HCT116 (cell line): ENCODE measurements around the gene CHP2. TPM values are rescaled to one million over a fixed set of nuclear protein-coding genes. Genes with fewer than 3 reads are reported as not detected.

Source experiments
- ATAC-seq: fragments of 200-7000 bp; cut with Tn5 transposase; 2 replicates; pipeline ENCODE4 v1.9.1; 2020; ENCODE audit warnings: mild to moderate bottlenecking, moderate library complexity
- BruUV-seq: library from RNA; stranded (reverse); fragments of 400-500 nt; replicated peaks from 2 replicates; lab custom pipeline; 2021; lab: Mats Ljungman, UMichigan
- CTCF ChIA-PET: fragments of 300-600 bp; sonication (Branson Sonifier 250); formaldehyde crosslinking; loops from one replicate; lab custom pipeline; 2021; ENCODE audit warnings: antibody characterized with exemption; lab: Charles Lee
- POLR2A ChIA-PET: fragments of 300-600, 350-600 bp; sonication (Branson Sonifier 250); formaldehyde crosslinking; loops from one replicate; lab custom pipeline; 2021; ENCODE audit warnings: antibody characterized with exemption; lab: Charles Lee
- RAD21 ChIA-PET, 2 experiments: fragments of 300-600 bp; sonication (Branson Sonifier 250); formaldehyde crosslinking; loops; one replicate each; lab custom pipeline; 2023; ENCODE audit warnings: low total read pairs in 2 of 2; ENCODE audit not compliant: uncharacterized antibody in 2 of 2, unreplicated experiment in 2 of 2, low non-redundant PET in 1 of 2; lab: Charles Lee
- DNase-seq: peaks from one replicate; pipeline ENCODE4 v3.0.0-alpha.2; 2010; ENCODE audit warnings: low read depth, low spot score
- H2AFZ ChIP-seq: fragments of 200-600 bp; shearing (Covaris generic), sonication (generic); 2 replicates; pipeline ENCODE4 v1.6.1; 2017; ENCODE audit warnings: low read depth, mixed run types, mixed read lengths, antibody characterized with exemption, low read length; ENCODE audit not compliant: poor library complexity, severe bottlenecking
- H3K27ac ChIP-seq: 2 replicates; pipeline ENCODE4 v1.5.1; 2012; ENCODE audit warnings: low read depth, low read length
- H3K27me3 ChIP-seq: fragments of 200-600 bp; sonication (generic); 2 replicates; pipeline ENCODE4 v1.6.1; 2016; ENCODE audit warnings: mixed run types, low read length, mixed read lengths; ENCODE audit not compliant: insufficient read depth
- H3K36me3 ChIP-seq, 2 experiments: fragments of 200-500 bp in 1 of 2; fragments of 200-600 bp in 1 of 2; sonication (Bioruptor generic) in 1 of 2; sonication (generic) in 1 of 2; 2 replicates each; pipeline versions ENCODE4 v1.5.1 to v1.6.1; 2014 to 2016; ENCODE audit warnings: low read length in 2 of 2, inconsistent platforms in 1 of 2, mixed read lengths in 1 of 2, mixed run types in 1 of 2; ENCODE audit not compliant: insufficient read depth in 2 of 2, control insufficient read depth in 1 of 2
- H3K4me1 ChIP-seq, 2 experiments: fragments of 200-600 bp in 1 of 2; sonication (generic) in 1 of 2; 2 replicates each; pipeline versions ENCODE4 v1.5.1 to v1.6.1; 2012 to 2017; ENCODE audit warnings: low read length in 2 of 2, inconsistent platforms in 1 of 2, mild to moderate bottlenecking in 1 of 2, mixed read lengths in 1 of 2, mixed run types in 1 of 2, moderate library complexity in 1 of 2; ENCODE audit not compliant: insufficient read depth in 2 of 2, control insufficient read depth in 1 of 2
- H3K4me2 ChIP-seq: fragments of 200-600 bp; sonication (generic); 2 replicates; pipeline ENCODE4 v1.6.1; 2017; ENCODE audit warnings: mixed run types, low read length, mixed read lengths
- H3K4me3 ChIP-seq, 2 experiments: fragments of 200-600 bp in 1 of 2; sonication (generic) in 1 of 2; replicated peaks in 1 of 2; 2 replicates each; pipeline ENCODE4 v1.5.1; 2011 to 2016; ENCODE audit warnings: low read length in 2 of 2, control low read depth in 1 of 2, low read depth in 1 of 2, mild to moderate bottlenecking in 1 of 2, mixed read lengths in 1 of 2, mixed run types in 1 of 2
- H3K79me2 ChIP-seq: fragments of 200-600 bp; sonication (generic); 2 replicates; pipeline ENCODE4 v1.6.1; 2017; ENCODE audit warnings: mild to moderate bottlenecking, mixed run types, low read length, moderate library complexity, mixed read lengths; ENCODE audit not compliant: insufficient read depth
- H3K9ac ChIP-seq: fragments of 200-600 bp; sonication (generic); 2 replicates; pipeline ENCODE4 v1.6.1; 2016; ENCODE audit warnings: low read length, mixed read lengths
- H3K9me2 ChIP-seq: fragments of 200-600 bp; sonication (generic), shearing (Covaris generic); 2 replicates; pipeline ENCODE4 v1.6.1; 2017; ENCODE audit warnings: mixed run types, mild to moderate bottlenecking, moderate library complexity; ENCODE audit not compliant: insufficient read depth
- H3K9me3 ChIP-seq, 2 experiments: fragments of 200-500 bp in 1 of 2; fragments of 200-600 bp in 1 of 2; sonication (Bioruptor generic) in 1 of 2; sonication (generic) in 1 of 2; 2 replicates each; pipeline ENCODE4 v1.6.1; 2014 to 2017; ENCODE audit warnings: low read length in 2 of 2, mixed read lengths in 2 of 2, inconsistent platforms in 1 of 2, low read depth in 1 of 2, mild to moderate bottlenecking in 1 of 2, mixed run types in 1 of 2, moderate library complexity in 1 of 2; ENCODE audit not compliant: control insufficient read depth in 1 of 2, insufficient read depth in 1 of 2
- H4K20me1 ChIP-seq: fragments of 200-600 bp; sonication (generic), shearing (Covaris generic); 2 replicates; pipeline ENCODE4 v1.6.1; 2017; ENCODE audit warnings: mixed run types, mild to moderate bottlenecking, moderate library complexity; ENCODE audit not compliant: insufficient read depth
- ATF3 ChIP-seq: IDR thresholded peaks from 2 replicates; pipeline ENCODE4 v1.6.1; 2012
- CEBPB ChIP-seq: IDR thresholded peaks from 2 replicates; pipeline ENCODE4 v1.6.1; 2012; ENCODE audit warnings: low read depth
- ELF1 ChIP-seq: IDR thresholded peaks from 2 replicates; pipeline ENCODE4 v1.6.1; 2012; ENCODE audit warnings: low read depth, borderline replicate concordance
- EZH2 ChIP-seq: fragments of 200-600 bp; sonication (generic); IDR thresholded peaks from 2 replicates; pipeline ENCODE4 v1.6.1; 2017; ENCODE audit warnings: antibody characterized with exemption, mixed run types
- EZH2phosphoT487 ChIP-seq: fragments of 200-600 bp; IDR thresholded peaks from 2 replicates; pipeline ENCODE4 v1.6.1; 2018; ENCODE audit warnings: antibody characterized with exemption, borderline replicate concordance
- FOSL1 ChIP-seq: IDR thresholded peaks from 2 replicates; pipeline ENCODE4 v1.6.1; 2012; ENCODE audit warnings: low read depth
- JUND ChIP-seq: IDR thresholded peaks from 2 replicates; pipeline ENCODE4 v1.6.1; 2012
- MAX ChIP-seq: IDR thresholded peaks from 2 replicates; pipeline ENCODE4 v1.6.1; 2012
- POLR2A ChIP-seq: IDR thresholded peaks from 2 replicates; pipeline ENCODE4 v1.7.0; 2011; ENCODE audit warnings: borderline replicate concordance; ENCODE audit not compliant: insufficient read depth, insufficient read length; ENCODE audit errors: extremely low read depth
- REST ChIP-seq: IDR thresholded peaks from 2 replicates; pipeline ENCODE4 v1.6.1; 2012; ENCODE audit warnings: low read depth
- ZNF274 ChIP-seq: fragments of 200-500 bp; sonication (Bioruptor generic); IDR thresholded peaks from 2 replicates; pipeline ENCODE4 v1.6.1; 2014; ENCODE audit warnings: mild to moderate bottlenecking, low read depth, low read length, inconsistent platforms
- intact Hi-C: fragments of 100-400 bp; cut with micrococcal nuclease; formaldehyde crosslinking; loops from 2 replicates; pipeline ENCODE4 v1.10.0; 2022
- total RNA-seq: library from RNA; stranded (reverse); gene quantifications from one replicate; pipeline ENCODE4 v1.2.1, GENCODE V29; 2021; ENCODE audit not compliant: unreplicated experiment

Gene CHP2
- total RNA-seq, 1 experiment from 2014 or later, result not detected

GRCh38 chr16:23753908-23754593 is 775 bp upstream of the CHP2 start:
- ATAC-seq, result no peak
- no peaks in the 10 kb centered on the region for H3K9me2 ChIP-seq
- RAD21 ChIA-PET, result no interaction called here
- H3K79me2 ChIP-seq, result no peaks in the 10 kb centered on the region
- H3K4me3 ChIP-seq, result no peak overlapping the region
- POLR2A ChIA-PET, result no interaction called here
- H3K4me2 ChIP-seq, result no peak overlapping the region
- no peak for DNase-seq
- no peaks in the 10 kb centered on the region for H3K9me3 ChIP-seq
- H3K27me3 ChIP-seq, result peaks cover 10% of the 10 kb centered on the region; the same call in 1 of the 2 replicates
- no TSS peak for BruUV-seq
- no peak for TF ChIP-seq ZNF274
- no peak for TF ChIP-seq FOSL1
- TF ChIP-seq EZH2phosphoT487, result no peak
- TF ChIP-seq POLR2A, result no peak
- no peak for TF ChIP-seq ELF1
- TF ChIP-seq REST, result no peak
- no peak for TF ChIP-seq EZH2
- TF ChIP-seq ATF3, result no peak
- no peak for TF ChIP-seq JUND
- no peak for TF ChIP-seq MAX
- TF ChIP-seq CEBPB, result no peak
- intact Hi-C loops, result no loop called here
- no peaks in the 10 kb centered on the region for H4K20me1 ChIP-seq
- H2AFZ ChIP-seq, result no peak overlapping the region
- no peaks in the 10 kb centered on the region for H3K36me3 ChIP-seq
- H3K9ac ChIP-seq, result no peak overlapping the region
- H3K4me1 ChIP-seq, result no peaks in the 10 kb centered on the region
- CTCF ChIA-PET, result no interaction called here
- no peak overlapping the region for H3K27ac ChIP-seq
